Esophagus muscularis mucosa (tissue), 3 donors: ENCODE data around the gene AGFG1.

Source experiments
- CTCF ChIP-seq, 3 experiments: fragments of 200-600 bp in 2 of 3; fragments of 450-650 bp in 1 of 3; sonication (generic) in 2 of 3; IDR thresholded peaks; one replicate each; pipeline ENCODE4 v1.5.1; 2017 to 2019; ENCODE audit warnings: antibody characterized with exemption in 3 of 3, mild to moderate bottlenecking in 2 of 3, moderate library complexity in 1 of 3
- POLR2A ChIP-seq: fragments of 450-650 bp; IDR thresholded peaks from one replicate; pipeline ENCODE4 v1.6.1; 2017; ENCODE audit warnings: antibody characterized with exemption, moderate library complexity, mild to moderate bottlenecking, low read depth
- POLR2AphosphoS5 ChIP-seq, 2 donors: sonication (generic); formaldehyde crosslinking; IDR thresholded peaks; one replicate each; pipeline ENCODE4 v1.6.1; 2017; ENCODE audit warnings: antibody characterized with exemption in 2 of 2

DNA sequence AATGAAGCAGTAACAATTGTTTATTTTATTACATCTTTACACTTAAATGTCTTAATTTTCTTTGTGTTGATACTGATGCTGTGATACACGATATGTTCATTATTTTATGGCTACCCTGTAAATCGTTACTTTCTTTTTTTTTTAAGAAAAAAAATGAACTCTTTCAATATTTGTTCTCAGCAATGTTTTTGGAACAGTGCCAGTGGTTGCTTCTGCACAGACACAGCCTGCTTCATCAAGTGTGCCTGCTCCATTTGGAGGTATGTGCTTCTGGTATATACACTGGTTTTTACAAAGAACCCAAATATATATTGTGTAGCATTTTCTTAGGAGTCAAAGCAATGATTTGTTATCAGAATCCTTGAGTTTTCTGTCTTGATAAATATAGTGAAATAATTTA is 64.5 kb downstream of the AGFG1 start:
- TF ChIP-seq POLR2AphosphoS5 (IDR thresholded peaks at IDR 0.05) (no peak), CTCF (IDR thresholded peaks at IDR 0.05) (no peak), POLR2A (no peak)
